GM18951 (cell line): Measurements from ENCODE around the gene ING2.
"Not testable (repeated sequence)": the region's sequence is repeated elsewhere in the genome, so short reads cannot be mapped to it uniquely, and the experiment has no call there.

Experiments used
- POLR2A ChIP-seq: IDR thresholded peaks from 4 replicates; pipeline ENCODE4 v1.6.1; 2011; ENCODE audit warnings: mild to moderate bottlenecking; ENCODE audit not compliant: insufficient read length, insufficient read depth; ENCODE audit errors: extremely low read depth
- in situ Hi-C: fragments of 300-500 bp; cut with MboI; formaldehyde crosslinking; loops from one replicate; pipeline ENCODE4 v1.12.0; 2022; ENCODE audit warnings: low sequenced_read_pairs, mixed read lengths, inconsistent platforms; ENCODE audit not compliant: unreplicated experiment

ING2 gene

GRCh38 chr4:183548306-183548705, 43.4 kb downstream of the ING2 start:
- no peak for TF ChIP-seq POLR2A
- in situ Hi-C loops: no loop called here

GRCh38 chr4:183550345-183551093, 45.7 kb downstream of the ING2 start:
- in situ Hi-C loops: no loop called here
- TF ChIP-seq POLR2A: no peak

- TF ChIP-seq POLR2A: no peak
- in situ Hi-C loops: no loop called here
Measured at GRCh38 chr4:183552274-183553146, 47.7 kb downstream of the ING2 start.

- in situ Hi-C loops: not testable (repeated sequence)
Measured at GRCh38 chr4:183553147-183553478, 48.3 kb downstream of the ING2 start.

- in situ Hi-C loops: no loop called here
- TF ChIP-seq POLR2A: no peak
Measured at GRCh38 chr4:183553601-183554345, 48.9 kb downstream of the ING2 start.

GRCh38 chr4:183554346-183554686, 49.5 kb downstream of the ING2 start:
- in situ Hi-C loops: no loop called here
- TF ChIP-seq POLR2A: no peak

GRCh38 chr4:183554878-183555585, 50.2 kb downstream of the ING2 start:
- in situ Hi-C loops: no loop called here
- no peak for TF ChIP-seq POLR2A

GRCh38 chr4:183556947-183557346, 52.1 kb downstream of the ING2 start:
- no peak for TF ChIP-seq POLR2A
- in situ Hi-C loops: no loop called here

- TF ChIP-seq POLR2A: no peak
Measured at GRCh38 chr4:183557611-183558010, 52.8 kb downstream of the ING2 start.

GRCh38 chr4:183558873-183559272, 54.0 kb downstream of the ING2 start:
- in situ Hi-C loops: no loop called here
- TF ChIP-seq POLR2A: no peak

More at GRCh38 chr4:183557611-183558010, 52.8 kb downstream of the ING2 start:
- in situ Hi-C loops: no loop called here

- in situ Hi-C loops: no loop called here
- TF ChIP-seq POLR2A: no peak
Measured at GRCh38 chr4:183561905-183562304, 57.0 kb downstream of the ING2 start.
